Fibroblast of the aortic adventitia (primary cell): ENCODE measurements around the gene MAD1L1. TPM values are rescaled to one million over a fixed set of nuclear protein-coding genes. Genes with fewer than 3 reads are reported as not detected.

Experiments used
- DNase-seq: peaks from one replicate; pipeline ENCODE4 v3.0.0-alpha.2; 2010; ENCODE audit warnings: low read depth
- H3K4me3 ChIP-seq: 2 replicates; pipeline ENCODE4 v1.5.1; 2011; ENCODE audit warnings: low read depth, mild to moderate bottlenecking, control low read depth, low read length, moderate library complexity
- CTCF ChIP-seq: IDR thresholded peaks from 2 replicates; pipeline ENCODE4 v1.5.1; 2011; ENCODE audit warnings: mild to moderate bottlenecking, low read length, control low read depth, inconsistent platforms; ENCODE audit not compliant: insufficient read depth
- total RNA-seq: library from RNA; depleted of rRNA; stranded (reverse); fragments of >200 nt; gene quantifications from 2 replicates; pipeline ENCODE4 v1.2.3, GENCODE V29; 2012; ENCODE audit warnings: low replicate concordance

MAD1L1 gene
- total RNA-seq, 1 donor = 22.9 TPM

GRCh38 chr7:2214636-2215035 is 18.1 kb downstream of the MAD1L1 start:
- no peak overlapping the region for H3K4me3 ChIP-seq
- no peak for TF ChIP-seq CTCF
- no peak for DNase-seq

GRCh38 chr7:2213551-2214215 is 19.1 kb downstream of the MAD1L1 start:
- no peak overlapping the region for H3K4me3 ChIP-seq
- DNase-seq = no peak
- no peak for TF ChIP-seq CTCF

- TF ChIP-seq CTCF = no peak
- no peak for DNase-seq
- H3K4me3 ChIP-seq = no peak overlapping the region
These were observed 19.8 kb downstream of the MAD1L1 start for GRCh38 chr7:2212906-2213305.

- DNase-seq = no peak
- H3K4me3 ChIP-seq = no peak overlapping the region
- TF ChIP-seq CTCF = no peak
These were observed 20.8 kb downstream of the MAD1L1 start for GRCh38 chr7:2211926-2212325.

- no peak for TF ChIP-seq CTCF
- no peak for DNase-seq
These were observed 21.4 kb downstream of the MAD1L1 start for GRCh38 chr7:2211259-2211880.

GRCh38 chr7:2210551-2211258 is 22.0 kb downstream of the MAD1L1 start:
- no peak for TF ChIP-seq CTCF
- DNase-seq = no peak
- H3K4me3 ChIP-seq = no peak overlapping the region

More at GRCh38 chr7:2211259-2211880, 21.4 kb downstream of the MAD1L1 start:
- no peak overlapping the region for H3K4me3 ChIP-seq
